Stimulated activated CD8-positive, alpha-beta memory T cell treated with anti-CD3 and anti-CD28 coated beads, Interleukin-2, amount 100 ng/mL, for 1 hour (primary cell): Measurements from ENCODE around the gene GCHFR.

Experiments
- DNase-seq, 2 donors: peaks; one replicate each; pipeline ENCODE4 v3.0.0-alpha.2; 2020; ENCODE audit warnings: low read depth in 2 of 2

GCHFR gene

GRCh38 chr15:40775740-40776536 is 12.1 kb downstream of the GCHFR start:
- no peak for DNase-seq

GRCh38 chr15:40776537-40777141 is 12.8 kb downstream of the GCHFR start:
- peak in 1 of 2 donors; percentile 31 for DNase-seq

GRCh38 chr15:40782609-40783227 is 18.9 kb downstream of the GCHFR start:
- peak; percentile 59 to 65 for DNase-seq

- no peak for DNase-seq
Observed at GRCh38 chr15:40785164-40785563, 21.3 kb downstream of the GCHFR start.

- DNase-seq, result no peak
Observed at GRCh38 chr15:40785814-40786213, 21.9 kb downstream of the GCHFR start.

GRCh38 chr15:40787344-40787841 is 23.5 kb downstream of the GCHFR start:
- no peak for DNase-seq

- DNase-seq, result no peak
Observed at GRCh38 chr15:40787991-40788390, 24.1 kb downstream of the GCHFR start.

GRCh38 chr15:40789119-40789518 is 25.3 kb downstream of the GCHFR start:
- DNase-seq, result no peak

- DNase-seq, result no peak
Observed at GRCh38 chr15:40789999-40790398, 26.1 kb downstream of the GCHFR start.

- DNase-seq, result no peak
Observed at GRCh38 chr15:40790718-40791117, 26.9 kb downstream of the GCHFR start.

GRCh38 chr15:40792394-40792793 is 28.5 kb downstream of the GCHFR start:
- DNase-seq, result no peak

- no peak for DNase-seq
Observed at GRCh38 chr15:40793216-40793989, 29.5 kb downstream of the GCHFR start.

- no peak for DNase-seq
Observed at GRCh38 chr15:40796041-40796440, 32.2 kb downstream of the GCHFR start.

GRCh38 chr15:40796512-40796911 is 32.6 kb downstream of the GCHFR start:
- DNase-seq, result no peak

GRCh38 chr15:40799523-40799922 is 35.7 kb downstream of the GCHFR start:
- DNase-seq, result no peak

- DNase-seq, result no peak
Observed at GRCh38 chr15:40803076-40803475, 39.2 kb downstream of the GCHFR start.

GRCh38 chr15:40803688-40804087 is 39.8 kb downstream of the GCHFR start:
- no peak for DNase-seq

- no peak for DNase-seq
Observed at GRCh38 chr15:40806672-40807027, 42.8 kb downstream of the GCHFR start.

- DNase-seq, result peak; percentile 86
Observed at GRCh38 chr15:40807028-40807887, 43.4 kb downstream of the GCHFR start, which contains the start of the genes DNAJC17 and ZFYVE19. Gene DNAJC17 (minus strand): TSS chr15:40807473. CDS start chr15:40807446, 27 bp downstream. Gene ZFYVE19 (plus strand): TSS chr15:40807089. CDS start chr15:40807590, 501 bp downstream.

- DNase-seq, result no peak
Observed at GRCh38 chr15:40807888-40808461, 44.1 kb downstream of the GCHFR start.
